ENCODE measurements around the gene CEP112. TPM values are rescaled to one million over a fixed set of nuclear protein-coding genes. Genes with fewer than 3 reads are reported as not detected.
A peak's percentile ranks its signal among the peaks of the same experiment; 100 is the strongest.

The CEP112 gene
- polyA plus RNA-seq, 1 donor from 2014 or later, result 6.0 TPM

- H3K9ac ChIP-seq (ENCODE audit: low read length), result no peak overlapping the region
- no peaks in the 10 kb centered on the region for H3K79me2 ChIP-seq (replicated peaks; ENCODE audit: insufficient read depth, low read length)
- H2AFZ ChIP-seq (ENCODE audit: low read depth, low read length), result no peak overlapping the region
- H3K36me3 ChIP-seq (ENCODE audit: insufficient read depth, low read length), result no peaks in the 10 kb centered on the region
- no peaks in the 10 kb centered on the region for H3F3A ChIP-seq (ENCODE audit: insufficient read depth, low read length, poor library complexity, severe bottlenecking)
- H3K27ac ChIP-seq (ENCODE audit: low read length), result no peak overlapping the region
- H3K9me2 ChIP-seq (ENCODE audit: insufficient read depth, low read length), result no peaks in the 10 kb centered on the region
- H3K27me3 ChIP-seq (ENCODE audit: insufficient read depth, low read depth, low read length), result no peaks in the 10 kb centered on the region
- no peak overlapping the region for H3K4me2 ChIP-seq (ENCODE audit: low read length)
- no peaks in the 10 kb centered on the region for H4K20me1 ChIP-seq (ENCODE audit: insufficient read depth)
- H3K4me3 ChIP-seq (ENCODE audit: low read length), result no peak overlapping the region
- H3K9me3 ChIP-seq (ENCODE audit: low read length), result no peaks in the 10 kb centered on the region
- no peak for TF ChIP-seq MXI1 (conservative IDR thresholded peaks at IDR 0.05; ENCODE audit: poor library complexity, severe bottlenecking)
- no peak for TF ChIP-seq EP300 (conservative IDR thresholded peaks at IDR 0.05; ENCODE audit: poor library complexity, severe bottlenecking)
- no peak for TF ChIP-seq TAF1 (IDR thresholded peaks at IDR 0.05; ENCODE audit: low read depth)
- TF ChIP-seq POLR2AphosphoS5 (IDR thresholded peaks at IDR 0.05), result no peak
- no peak for TF ChIP-seq SMC3 (conservative IDR thresholded peaks at IDR 0.05; ENCODE audit: poor library complexity)
- TF ChIP-seq, protein P1, sequence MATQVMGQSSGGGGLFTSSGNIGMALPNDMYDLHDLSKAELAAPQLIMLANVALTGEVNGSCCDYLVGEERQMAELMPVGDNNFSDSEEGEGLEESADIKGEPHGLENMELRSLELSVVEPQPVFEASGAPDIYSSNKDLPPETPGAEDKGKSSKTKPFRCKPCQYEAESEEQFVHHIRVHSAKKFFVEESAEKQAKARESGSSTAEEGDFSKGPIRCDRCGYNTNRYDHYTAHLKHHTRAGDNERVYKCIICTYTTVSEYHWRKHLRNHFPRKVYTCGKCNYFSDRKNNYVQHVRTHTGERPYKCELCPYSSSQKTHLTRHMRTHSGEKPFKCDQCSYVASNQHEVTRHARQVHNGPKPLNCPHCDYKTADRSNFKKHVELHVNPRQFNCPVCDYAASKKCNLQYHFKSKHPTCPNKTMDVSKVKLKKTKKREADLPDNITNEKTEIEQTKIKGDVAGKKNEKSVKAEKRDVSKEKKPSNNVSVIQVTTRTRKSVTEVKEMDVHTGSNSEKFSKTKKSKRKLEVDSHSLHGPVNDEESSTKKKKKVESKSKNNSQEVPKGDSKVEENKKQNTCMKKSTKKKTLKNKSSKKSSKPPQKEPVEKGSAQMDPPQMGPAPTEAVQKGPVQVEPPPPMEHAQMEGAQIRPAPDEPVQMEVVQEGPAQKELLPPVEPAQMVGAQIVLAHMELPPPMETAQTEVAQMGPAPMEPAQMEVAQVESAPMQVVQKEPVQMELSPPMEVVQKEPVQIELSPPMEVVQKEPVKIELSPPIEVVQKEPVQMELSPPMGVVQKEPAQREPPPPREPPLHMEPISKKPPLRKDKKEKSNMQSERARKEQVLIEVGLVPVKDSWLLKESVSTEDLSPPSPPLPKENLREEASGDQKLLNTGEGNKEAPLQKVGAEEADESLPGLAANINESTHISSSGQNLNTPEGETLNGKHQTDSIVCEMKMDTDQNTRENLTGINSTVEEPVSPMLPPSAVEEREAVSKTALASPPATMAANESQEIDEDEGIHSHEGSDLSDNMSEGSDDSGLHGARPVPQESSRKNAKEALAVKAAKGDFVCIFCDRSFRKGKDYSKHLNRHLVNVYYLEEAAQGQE (IDR thresholded peaks at IDR 0.05; ENCODE audit: borderline replicate concordance), result no peak
- TF ChIP-seq EZH2 (IDR thresholded peaks at IDR 0.05; ENCODE audit: borderline replicate concordance, insufficient read depth, low read length, poor library complexity, severe bottlenecking), result no peak
- no peak for TF ChIP-seq RAD21 (conservative IDR thresholded peaks at IDR 0.05)
- no peak for TF ChIP-seq CTCF (IDR thresholded peaks at IDR 0.05; ENCODE audit: poor library complexity, severe bottlenecking)
Measured at GRCh38 chr17:65743308-65743655, 448.7 kb downstream of the CEP112 start.

- Histone ChIP-seq H3K9ac (ENCODE audit: low read length) (no peak overlapping the region), H3K79me2 (replicated peaks; ENCODE audit: insufficient read depth, low read length) (no peaks in the 10 kb centered on the region), H4K20me1 (ENCODE audit: insufficient read depth) (no peaks in the 10 kb centered on the region), H3K4me3 (ENCODE audit: low read length) (peak overlapping the region; percentile 1), H3K27ac (ENCODE audit: low read length) (no peak overlapping the region), H3K9me3 (ENCODE audit: low read length) (no peaks in the 10 kb centered on the region), H3K36me3 (ENCODE audit: insufficient read depth, low read length) (no peaks in the 10 kb centered on the region), H3K4me2 (ENCODE audit: low read length) (no peak overlapping the region), H3K9me2 (ENCODE audit: insufficient read depth, low read length) (no peaks in the 10 kb centered on the region), H3K27me3 (ENCODE audit: insufficient read depth, low read depth, low read length) (no peaks in the 10 kb centered on the region), H3F3A (ENCODE audit: insufficient read depth, low read length, poor library complexity, severe bottlenecking) (no peaks in the 10 kb centered on the region), H2AFZ (ENCODE audit: low read depth, low read length) (no peak overlapping the region)
- TF ChIP-seq MXI1 (conservative IDR thresholded peaks at IDR 0.05; ENCODE audit: poor library complexity, severe bottlenecking) (no peak), CTCF (IDR thresholded peaks at IDR 0.05; ENCODE audit: poor library complexity, severe bottlenecking) (no peak)
- TF ChIP-seq, protein P1 (IDR thresholded peaks at IDR 0.05; ENCODE audit: borderline replicate concordance), result peak; percentile 20
Measured at GRCh38 chr17:65742403-65743307, 449.3 kb downstream of the CEP112 start.

Data from neural cell (in vitro differentiated cells).